Tongue (tissue), 3 donors: ENCODE data around the gene ERG28. TPM values are rescaled to one million over a fixed set of nuclear protein-coding genes. Genes with fewer than 3 reads are reported as not detected.
"Not testable (repeated sequence)": the region's sequence is repeated elsewhere in the genome, so short reads cannot be mapped to it uniquely, and the experiment has no call there.

Source experiments
- DNase-seq: peaks from one replicate; pipeline ENCODE4 v3.0.0-alpha.2; 2015
- small RNA-seq: library from RNA; depleted of rRNA; stranded (forward); fragments of <200 nt; gene quantifications from one replicate; pipeline ENCODE3, GENCODE V24; 2014; ENCODE audit warnings: low replicate concordance
- total RNA-seq: library from RNA; depleted of rRNA; stranded (reverse); fragments of >200 nt; gene quantifications from one replicate; pipeline ENCODE4 v1.2.3, GENCODE V29; 2014

ERG28 gene
- total RNA-seq, 1 donor from 2014 or later = 3.6 TPM

DNA sequence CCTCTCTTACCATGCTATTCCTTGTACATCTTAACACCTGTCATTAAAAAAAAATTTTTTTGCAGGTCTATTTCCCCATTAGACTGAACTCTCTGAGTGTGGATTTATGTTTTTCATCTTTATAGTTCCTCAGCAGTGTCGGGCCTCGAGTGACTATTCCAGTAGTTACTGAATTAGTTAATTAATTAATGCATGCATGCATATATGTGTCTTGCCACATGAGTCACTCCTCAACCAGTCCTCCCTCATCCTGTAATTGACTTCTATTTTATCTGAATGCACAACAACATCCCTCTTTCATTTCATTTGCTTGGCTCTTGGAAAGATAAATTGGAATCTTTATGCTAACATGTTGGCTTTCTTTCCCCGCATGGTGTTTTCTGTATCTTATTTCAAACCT lies 35.6 kb downstream of the ERG28 start:
- no peak for DNase-seq

DNA sequence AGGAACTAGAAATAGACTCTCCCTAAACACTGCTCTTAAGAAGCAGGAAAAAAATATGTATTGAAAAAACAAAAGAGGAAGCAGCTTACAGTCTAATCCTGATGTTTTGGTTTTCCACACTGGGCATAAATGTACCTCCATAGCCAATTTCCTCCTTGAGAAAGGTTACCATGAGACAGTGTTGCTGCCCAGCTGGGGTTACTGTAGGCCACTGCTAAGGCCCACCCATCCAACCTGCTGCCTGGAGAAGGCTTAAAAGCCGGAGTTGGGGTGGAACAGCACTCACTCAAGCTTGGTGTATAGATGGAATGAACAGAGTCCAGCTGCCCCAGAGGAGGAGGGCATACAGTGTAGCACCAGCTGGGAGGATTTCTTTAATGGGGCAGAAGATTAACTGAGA lies 41.1 kb downstream of the ERG28 start:
- peak; percentile 12 for DNase-seq

DNA sequence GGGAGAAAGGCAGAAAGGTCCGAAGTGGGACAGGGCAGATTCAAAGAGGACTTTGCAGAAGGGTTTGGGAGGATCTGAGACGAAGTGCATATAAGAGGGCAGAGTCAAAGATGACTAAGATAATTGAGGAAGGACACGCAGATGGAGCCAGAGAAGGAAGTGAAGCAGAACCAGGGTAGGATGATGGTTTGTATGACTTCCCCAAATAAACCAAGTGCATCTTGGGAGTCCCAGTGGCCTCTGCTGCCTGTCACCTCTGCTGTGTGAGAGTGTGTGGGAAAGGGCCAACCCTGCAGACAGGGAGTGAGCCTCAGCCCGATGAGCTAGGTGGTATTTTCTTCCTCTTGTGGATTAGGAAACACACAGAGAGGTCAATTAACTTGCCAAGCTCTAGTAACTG lies 45.5 kb downstream of the ERG28 start:
- DNase-seq = no peak

DNA sequence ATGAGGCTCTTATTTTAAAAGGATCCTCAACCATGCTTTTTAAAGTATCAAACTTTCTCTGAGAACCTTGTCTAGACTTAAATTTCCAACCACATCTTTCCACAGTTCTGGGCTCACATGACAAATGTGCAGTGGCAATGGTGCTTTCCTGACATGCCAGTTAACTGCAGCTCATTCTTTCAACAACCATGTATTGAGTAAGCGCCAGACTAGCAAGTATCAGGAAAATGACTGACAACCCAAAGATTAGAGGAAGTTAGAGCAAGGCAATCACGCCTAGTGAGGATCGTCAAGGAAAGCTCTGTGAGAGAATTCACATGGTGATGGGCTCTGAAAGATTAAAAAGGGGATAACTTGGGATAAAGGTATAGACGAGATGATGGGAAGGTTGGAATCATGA lies 46.5 kb downstream of the ERG28 start:
- DNase-seq = no peak

DNA sequence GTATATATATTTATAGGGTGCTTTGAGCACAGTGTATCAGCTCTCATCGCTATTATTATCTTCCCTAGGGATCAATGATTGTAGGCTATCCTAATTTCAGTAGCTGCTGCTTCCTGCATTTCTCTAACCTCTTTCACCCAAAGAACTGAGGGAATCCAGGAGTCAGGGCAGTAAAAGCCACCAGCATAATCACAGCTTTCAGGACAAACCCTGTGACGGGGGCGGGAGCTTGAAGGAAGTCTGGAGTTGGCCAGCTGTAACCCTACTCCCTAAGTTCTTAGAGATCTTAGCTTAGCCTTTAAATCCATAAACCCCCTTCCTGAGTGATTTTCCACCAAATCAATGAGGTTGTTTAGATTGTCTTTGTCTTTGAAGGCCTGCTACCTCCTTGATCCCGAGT lies 48.5 kb downstream of the ERG28 start:
- no peak for DNase-seq

DNA sequence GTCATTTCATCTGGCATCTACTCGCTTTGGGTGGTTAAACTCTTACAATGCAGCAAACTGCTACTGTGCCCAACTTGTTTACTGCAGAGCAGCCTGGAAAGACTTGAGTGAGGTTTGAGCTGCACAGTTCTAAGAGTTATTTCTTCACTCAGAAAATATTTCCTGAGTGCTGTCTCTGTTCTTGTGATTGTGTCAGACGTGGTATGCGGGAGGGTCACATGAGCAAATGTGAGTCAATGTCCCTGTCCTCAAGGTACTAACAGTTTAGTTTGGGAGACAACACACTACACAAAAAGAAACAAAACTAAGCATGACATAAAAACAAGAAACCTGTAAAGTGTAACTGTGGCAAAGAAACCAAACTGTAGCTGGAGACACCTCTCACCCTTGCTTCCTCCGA lies 49.8 kb downstream of the ERG28 start:
- DNase-seq = no peak

DNA sequence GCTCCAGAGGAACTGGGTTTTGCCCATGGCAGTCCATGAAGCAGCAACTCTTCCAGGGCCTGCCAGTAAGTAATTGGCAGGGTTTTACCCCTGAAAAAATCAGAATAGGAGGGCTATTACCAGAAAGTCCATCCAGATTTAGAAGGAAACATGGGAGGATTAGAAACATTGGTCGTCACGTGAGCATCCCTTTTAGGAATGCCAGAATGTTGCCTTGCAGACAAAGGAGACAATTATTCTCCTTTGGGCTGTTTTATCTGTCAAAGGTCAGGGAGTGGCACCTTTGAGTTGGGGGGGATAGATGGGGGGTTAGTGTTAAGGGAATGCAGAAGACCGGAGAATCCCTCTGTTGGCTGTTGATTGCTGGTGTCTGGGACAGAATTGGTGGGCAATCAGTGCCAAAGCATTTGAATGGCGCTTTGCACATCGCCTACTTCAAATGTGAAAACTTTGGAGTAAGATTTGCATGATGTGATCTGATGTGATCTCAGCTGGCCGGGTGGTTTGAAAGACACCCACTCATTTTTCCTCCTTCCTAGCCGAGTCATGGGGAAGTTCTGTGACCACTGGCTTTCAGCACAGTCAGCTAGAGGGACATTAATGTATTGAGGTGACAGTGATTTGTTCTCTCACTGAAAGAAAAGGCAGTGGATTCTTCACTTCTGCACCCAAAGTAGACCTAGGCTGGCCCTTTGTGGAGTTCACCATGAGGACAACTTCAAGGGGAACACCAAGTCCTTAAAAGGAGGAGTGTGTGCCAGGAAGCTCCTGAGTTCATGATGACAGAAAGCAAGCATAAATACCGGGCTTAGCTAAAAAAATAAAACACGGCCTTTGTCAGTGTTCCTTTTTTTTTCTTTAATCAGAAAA lies 50.8 kb downstream of the ERG28 start:
- no peak for DNase-seq

DNA sequence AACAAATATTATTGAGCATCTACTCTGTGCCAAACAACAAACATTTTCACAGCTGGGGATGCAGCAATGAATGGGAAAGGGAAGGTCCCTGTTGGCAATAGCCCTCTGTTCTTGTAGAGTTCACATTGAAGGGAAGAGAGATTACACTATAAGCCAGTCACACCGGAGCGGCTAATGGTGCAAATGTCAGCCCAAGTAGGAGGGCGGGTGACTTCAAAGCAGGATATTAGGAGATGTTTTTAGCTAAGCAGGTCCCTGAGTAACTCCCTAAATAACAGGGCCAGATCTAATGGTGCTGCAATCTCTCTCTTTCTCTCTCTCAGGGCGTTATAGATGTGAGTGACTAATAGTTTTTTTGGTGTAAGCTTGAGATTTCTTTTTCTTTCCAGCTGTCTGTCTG lies 51.6 kb downstream of the ERG28 start:
- DNase-seq = no peak

DNA sequence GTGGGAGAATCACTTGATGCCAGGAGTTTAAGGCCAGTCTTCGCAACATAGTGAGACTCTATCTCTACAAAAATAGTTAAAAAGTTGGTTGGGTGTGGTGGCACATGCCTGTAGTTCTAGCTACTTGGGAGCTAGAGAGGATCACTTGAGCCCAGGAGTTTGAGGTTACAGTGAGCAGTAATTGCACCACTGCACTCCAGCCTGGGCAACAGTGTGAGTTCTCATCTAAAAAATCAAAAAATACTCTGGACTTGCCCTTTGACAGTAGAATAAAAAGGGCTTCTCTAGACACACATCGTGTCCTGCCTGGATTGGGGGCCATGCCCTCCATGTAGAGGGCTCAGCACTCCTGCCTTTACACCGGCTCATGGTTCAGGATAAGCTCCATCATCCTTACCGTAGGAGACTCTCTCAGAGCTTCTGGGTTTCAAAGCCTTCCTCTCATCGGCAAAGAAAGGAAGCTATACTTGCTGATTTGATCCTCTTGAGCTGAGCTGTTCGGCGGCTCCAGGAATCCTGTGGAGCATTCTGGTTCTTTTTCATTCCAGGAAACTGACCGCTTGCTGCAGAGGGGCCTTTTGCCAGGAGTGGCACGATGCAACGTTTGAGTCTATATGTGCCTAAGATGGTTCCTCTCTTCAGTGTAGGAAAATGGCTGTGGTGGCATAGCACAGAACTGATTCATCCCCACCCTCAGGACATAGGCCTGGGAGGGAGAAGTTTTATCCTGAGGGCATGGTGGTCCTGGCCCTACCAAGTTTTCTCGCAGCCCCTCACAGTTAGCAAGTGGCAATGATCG lies 52.6 kb downstream of the ERG28 start:
- no peak for DNase-seq

DNA sequence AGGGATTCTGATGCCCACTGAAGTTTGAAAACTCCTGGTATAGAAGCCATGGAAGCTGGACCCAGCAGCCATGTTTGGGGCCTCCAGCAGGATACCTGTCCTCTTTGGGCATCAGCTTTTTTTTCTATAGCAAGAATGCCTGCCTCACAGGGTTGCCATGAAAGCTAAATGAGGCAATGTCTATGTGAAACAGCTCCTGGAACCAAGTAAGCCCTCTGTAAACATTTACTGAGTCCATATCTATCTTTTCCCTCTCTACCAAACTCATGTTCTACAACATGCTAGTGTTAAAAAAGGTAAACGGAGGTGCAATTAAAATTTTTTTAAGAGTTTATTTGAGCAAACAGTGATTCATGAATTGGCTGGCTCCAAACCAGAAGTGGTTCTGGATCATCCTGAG lies 53.6 kb downstream of the ERG28 start:
- no peak for DNase-seq

DNA sequence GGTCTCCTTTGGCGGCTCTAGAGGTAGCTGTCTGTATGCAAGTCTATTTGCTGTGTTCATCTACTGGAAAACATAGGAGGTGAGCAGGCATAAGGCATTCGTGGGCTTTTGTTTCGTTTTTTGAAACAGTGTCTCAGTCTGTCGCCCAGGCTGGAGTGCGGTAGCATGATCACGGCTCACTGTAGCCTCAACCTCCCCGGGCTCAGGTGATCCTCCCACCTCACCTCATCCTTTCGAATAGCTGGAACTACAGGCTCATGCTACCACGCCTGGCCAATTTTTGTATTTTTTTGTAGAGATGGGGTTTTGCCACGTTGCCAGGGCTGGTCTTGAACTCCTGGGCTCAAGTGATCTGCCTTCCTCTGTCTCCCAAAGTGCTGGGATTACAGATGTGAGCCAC lies 54.8 kb downstream of the ERG28 start:
- DNase-seq = no peak

DNA sequence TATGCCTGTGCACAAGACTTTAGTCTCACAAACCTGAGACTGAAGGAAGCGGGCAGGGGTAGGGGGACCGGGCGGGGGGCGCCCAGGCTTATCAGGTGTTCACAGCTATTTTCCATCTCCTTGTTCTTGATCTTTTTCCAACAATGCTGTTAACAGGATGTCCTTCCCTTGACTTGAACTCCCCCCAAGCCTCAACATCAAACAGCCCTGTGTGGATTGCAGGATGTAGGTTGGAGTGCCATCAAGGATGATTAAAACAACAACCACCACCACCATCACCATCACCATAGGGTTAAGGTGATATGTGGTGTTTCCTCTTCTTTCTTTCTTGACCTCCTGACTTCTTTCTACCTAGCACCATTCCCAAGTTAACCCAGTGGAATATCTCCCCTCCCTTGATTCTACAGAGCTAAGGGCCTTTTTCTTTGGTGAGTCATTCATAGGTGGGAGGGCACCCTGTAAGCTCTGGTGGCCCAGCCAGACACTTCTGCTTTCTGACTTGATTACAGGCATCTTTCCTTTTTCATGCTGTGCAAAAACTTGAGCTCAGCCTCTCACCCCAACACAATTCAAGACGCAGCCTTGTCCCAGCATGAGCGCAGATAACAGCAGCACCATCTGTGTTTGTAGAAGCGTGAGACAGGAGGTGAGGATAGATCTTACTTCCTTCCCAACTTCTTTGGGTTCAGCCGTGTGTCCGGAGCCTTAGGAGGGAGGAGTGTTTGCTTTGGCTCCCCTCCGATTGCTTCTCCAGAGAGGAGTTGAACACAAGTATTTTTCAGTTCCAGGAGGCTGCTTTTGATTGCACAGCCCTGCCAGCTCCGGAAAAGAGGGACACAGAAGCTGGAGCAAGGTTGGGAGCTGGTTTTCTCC lies 55.5 kb downstream of the ERG28 start:
- peak; percentile 19 for DNase-seq

DNA sequence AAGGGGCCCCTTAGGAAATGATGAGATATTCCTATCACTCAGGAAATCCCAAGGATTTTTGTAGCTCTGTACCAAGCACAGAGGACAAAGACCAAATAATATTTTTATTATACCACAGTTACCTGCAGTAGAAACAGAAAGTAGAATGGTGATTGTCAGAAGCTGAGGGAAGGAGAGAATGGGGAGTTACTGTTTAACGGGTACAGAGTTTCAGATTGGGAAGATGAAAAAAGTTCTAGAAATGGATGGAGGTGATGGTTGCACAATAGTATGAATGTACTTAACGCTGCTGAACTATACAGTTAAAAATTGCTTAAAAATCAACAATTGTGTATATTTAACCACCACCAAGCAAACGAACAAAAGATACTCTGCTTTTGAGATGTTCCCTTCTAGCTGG lies 58.2 kb downstream of the ERG28 start:
- no peak for DNase-seq

DNA sequence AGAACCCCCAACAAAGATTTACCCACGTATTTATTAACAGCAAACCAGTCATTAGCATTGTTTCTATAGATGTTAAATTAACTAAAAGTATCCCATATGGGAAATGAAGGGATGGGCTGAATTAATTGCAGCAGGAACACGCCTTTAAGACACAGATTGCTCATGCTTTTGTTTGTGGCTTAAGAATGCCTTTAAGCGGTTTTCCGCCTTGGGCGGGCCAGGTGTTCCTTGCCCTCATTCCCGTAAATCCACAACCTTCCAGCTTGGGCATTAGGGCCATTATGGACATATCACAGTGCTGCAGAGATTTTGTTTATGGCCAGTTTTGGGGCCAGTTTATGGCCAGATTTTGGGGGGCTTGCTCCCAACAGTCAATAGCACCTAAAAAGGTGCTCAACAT lies 59.6 kb downstream of the ERG28 start:
- DNase-seq = not testable (repeated sequence)

DNA sequence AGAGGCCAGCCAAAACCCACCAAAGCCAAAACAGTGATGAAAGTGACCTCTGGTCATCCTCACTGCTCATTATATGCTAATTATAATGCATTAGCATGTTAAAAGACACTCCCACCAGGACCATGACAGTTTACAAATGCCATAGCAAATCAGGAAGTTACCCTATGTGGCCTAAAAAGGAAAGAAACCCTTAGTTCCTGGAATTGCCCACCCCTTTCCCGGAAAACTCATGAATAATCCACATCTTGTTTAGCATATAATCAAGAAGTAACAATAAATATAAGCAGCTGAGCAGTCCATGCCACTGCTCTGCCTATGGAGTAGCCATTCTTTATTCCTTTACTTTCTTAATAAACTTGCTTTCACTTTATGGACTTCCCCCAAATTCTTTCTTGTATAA lies 60.6 kb downstream of the ERG28 start:
- DNase-seq = not testable (repeated sequence)

Small RNAs within 50 kb of the gene (small RNA-seq; reads per million reads assigned to genes)
- gene RNA5SP387 = 0.05 reads per million

Other genes with a start within 250 kb of the ERG28 start
- 54.7 TPM for gene JDP2, start 232.9 kb downstream of the ERG28 start, total RNA-seq
- not detected for gene BATF, start 138.4 kb downstream of the ERG28 start, total RNA-seq
- 6.9 TPM for gene FLVCR2, start 82.3 kb downstream of the ERG28 start, total RNA-seq
- gene TTLL5, start 370 bp upstream of the ERG28 start, total RNA-seq = 33.7 TPM